ENCODE data around the gene CPNE7.

Gene CPNE7

DNA sequence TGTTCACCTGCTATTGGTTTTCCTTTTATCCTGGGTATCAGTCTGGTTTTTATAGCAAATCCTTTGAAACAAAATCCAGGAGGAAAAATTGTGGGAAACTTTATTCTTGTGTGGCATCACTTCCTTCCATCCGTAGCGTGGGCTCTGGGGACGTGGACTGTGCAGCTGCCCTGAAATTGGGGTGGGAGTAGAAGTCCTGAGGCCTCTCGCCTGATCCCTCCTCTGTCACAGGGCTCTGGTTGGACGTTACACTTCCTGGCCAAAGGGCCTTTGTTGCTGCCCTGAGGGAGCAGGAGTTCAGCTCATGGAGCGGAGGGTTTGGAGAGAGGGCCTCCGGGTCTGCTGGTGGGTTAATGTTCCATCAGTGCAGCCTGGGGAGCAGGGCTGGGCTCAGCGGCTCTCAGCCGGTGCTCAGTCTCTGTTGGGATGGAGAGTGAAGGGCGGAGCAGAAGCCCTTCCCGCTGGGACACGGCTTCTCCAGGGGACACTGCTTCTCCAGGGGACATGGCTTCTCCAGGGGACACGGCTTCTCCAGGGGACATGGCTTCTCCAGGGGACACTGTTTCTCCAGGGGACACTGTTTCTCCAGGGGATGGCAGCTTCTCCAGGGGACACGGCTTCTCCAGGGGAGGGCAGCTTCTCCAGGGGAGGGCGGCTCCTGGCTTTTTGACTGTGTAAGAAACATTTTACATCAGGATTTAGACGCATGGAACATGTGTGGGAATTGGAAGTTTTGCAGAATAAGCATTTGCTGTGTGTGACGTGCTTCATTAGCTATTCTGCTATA lies 30.3 kb upstream of the CPNE7 start:
- TF ChIP-seq, protein P1, sequence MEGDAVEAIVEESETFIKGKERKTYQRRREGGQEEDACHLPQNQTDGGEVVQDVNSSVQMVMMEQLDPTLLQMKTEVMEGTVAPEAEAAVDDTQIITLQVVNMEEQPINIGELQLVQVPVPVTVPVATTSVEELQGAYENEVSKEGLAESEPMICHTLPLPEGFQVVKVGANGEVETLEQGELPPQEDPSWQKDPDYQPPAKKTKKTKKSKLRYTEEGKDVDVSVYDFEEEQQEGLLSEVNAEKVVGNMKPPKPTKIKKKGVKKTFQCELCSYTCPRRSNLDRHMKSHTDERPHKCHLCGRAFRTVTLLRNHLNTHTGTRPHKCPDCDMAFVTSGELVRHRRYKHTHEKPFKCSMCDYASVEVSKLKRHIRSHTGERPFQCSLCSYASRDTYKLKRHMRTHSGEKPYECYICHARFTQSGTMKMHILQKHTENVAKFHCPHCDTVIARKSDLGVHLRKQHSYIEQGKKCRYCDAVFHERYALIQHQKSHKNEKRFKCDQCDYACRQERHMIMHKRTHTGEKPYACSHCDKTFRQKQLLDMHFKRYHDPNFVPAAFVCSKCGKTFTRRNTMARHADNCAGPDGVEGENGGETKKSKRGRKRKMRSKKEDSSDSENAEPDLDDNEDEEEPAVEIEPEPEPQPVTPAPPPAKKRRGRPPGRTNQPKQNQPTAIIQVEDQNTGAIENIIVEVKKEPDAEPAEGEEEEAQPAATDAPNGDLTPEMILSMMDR (IDR thresholded peaks at IDR 0.05; ENCODE audit: low read depth, low read length, missing control alignments): no peak
- no peak overlapping the region for H3K4me3 ChIP-seq (ENCODE audit: low read depth, low read length)
- no peak for DNase-seq (ENCODE audit: low read depth)

DNA sequence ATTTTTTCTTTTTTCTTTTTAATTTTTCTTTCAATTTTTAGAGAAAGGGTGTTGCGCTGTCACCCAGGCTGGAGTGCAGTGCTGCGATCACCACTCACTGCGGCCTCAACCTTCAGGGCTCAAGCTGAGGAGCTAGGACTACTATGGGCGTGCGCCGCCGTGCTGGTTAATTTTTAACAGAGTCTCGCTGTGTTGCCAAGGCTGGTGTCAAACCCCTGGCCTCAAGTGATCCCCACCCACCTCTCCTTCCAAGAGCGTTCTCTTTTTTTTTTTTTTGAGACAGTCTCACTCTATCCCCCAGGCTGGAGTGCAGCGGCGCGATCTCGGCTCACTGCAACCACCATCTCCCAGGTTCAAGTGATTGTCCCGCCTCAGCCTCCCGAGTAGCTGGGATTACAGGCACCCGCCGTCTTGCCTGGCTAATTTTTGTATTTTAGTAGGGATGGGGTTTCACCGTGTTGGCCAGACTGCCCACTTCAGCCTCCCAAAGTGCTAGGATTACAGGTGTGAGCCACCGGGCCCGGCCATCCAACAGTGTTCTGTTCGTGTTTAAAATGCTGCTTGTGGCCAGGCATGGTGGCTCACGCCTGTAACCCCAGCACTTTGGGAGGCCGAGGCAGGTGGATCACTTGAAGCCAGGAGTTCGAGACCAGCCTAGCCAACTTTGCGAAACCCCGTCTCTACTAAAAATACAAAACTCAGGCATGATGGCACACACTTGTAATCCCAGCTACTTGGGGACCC lies 29.6 kb upstream of the CPNE7 start:
- H3K4me3 ChIP-seq (ENCODE audit: low read depth, low read length): no peak overlapping the region
- TF ChIP-seq, protein P1 (IDR thresholded peaks at IDR 0.05; ENCODE audit: low read depth, low read length, missing control alignments): no peak
- no peak for DNase-seq (ENCODE audit: low read depth)

DNA sequence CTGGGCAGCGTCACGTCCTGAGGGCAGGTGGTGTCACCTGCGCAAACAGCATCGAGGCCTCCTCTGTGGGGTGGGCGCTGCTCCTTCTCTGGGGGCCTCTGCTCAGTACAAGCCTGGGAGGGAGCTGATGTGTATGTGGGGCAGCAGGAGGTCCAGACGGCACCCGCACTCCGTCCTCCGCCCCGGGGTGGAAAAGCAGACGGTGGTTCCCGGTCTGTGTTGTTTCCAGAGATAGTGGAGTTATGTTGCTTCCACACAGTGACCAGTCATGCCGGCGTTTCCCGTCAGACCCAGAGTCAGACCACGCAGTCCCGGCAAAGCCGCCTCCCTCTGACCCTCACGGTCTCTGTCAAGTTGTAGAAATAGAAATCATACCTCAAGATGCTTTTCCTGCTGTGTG lies 28.8 kb upstream of the CPNE7 start:
- TF ChIP-seq, protein P1 (IDR thresholded peaks at IDR 0.05; ENCODE audit: low read depth, low read length, missing control alignments): no peak
- H3K4me3 ChIP-seq (ENCODE audit: low read depth, low read length): no peak overlapping the region
- DNase-seq (ENCODE audit: low read depth): no peak

DNA sequence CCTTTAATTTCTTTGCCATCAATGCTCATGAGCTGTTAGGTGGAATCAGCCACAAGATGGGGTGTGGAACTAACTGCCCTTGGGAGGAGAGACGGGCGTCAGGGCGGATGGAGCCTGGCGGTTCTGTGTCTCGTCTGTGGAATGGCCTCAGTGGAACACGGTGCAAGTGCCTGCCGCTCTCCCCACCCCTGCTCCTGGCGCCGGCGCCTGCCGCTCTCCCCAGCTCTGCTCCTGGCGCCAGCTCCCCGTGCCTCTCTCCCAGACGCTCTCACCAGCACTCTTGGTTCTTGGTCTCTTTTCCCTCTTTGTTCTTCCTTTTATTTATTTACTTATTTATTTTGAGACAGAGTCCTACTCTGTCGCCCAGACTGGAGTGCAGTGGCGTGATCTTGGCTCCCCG lies 28.3 kb upstream of the CPNE7 start:
- DNase-seq (ENCODE audit: low read depth): no peak
- H3K4me3 ChIP-seq (ENCODE audit: low read depth, low read length): no peak overlapping the region
- TF ChIP-seq, protein P1 (IDR thresholded peaks at IDR 0.05; ENCODE audit: low read depth, low read length, missing control alignments): no peak

DNA sequence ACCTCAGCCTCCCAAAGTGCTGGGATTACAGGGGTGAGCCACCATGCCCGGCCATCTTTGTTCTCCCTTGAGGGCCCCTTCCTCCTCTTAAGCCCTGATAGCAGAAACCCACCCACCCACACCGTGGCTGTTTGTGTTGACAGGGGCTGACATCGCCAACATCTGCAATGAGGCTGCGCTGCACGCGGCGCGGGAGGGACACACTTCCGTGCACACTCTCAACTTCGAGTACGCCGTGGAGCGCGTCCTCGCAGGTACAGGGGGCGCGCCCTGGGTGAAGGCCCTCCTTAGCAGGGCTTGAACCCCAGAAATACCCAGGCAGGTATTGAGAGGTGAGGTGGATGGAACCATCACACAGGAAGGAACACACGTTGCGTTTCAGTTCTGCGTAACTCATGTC lies 27.7 kb upstream of the CPNE7 start:
- DNase-seq (ENCODE audit: low read depth): no peak
- TF ChIP-seq, protein P1 (IDR thresholded peaks at IDR 0.05; ENCODE audit: low read depth, low read length, missing control alignments): no peak
- H3K4me3 ChIP-seq (ENCODE audit: low read depth, low read length): no peak overlapping the region

DNA sequence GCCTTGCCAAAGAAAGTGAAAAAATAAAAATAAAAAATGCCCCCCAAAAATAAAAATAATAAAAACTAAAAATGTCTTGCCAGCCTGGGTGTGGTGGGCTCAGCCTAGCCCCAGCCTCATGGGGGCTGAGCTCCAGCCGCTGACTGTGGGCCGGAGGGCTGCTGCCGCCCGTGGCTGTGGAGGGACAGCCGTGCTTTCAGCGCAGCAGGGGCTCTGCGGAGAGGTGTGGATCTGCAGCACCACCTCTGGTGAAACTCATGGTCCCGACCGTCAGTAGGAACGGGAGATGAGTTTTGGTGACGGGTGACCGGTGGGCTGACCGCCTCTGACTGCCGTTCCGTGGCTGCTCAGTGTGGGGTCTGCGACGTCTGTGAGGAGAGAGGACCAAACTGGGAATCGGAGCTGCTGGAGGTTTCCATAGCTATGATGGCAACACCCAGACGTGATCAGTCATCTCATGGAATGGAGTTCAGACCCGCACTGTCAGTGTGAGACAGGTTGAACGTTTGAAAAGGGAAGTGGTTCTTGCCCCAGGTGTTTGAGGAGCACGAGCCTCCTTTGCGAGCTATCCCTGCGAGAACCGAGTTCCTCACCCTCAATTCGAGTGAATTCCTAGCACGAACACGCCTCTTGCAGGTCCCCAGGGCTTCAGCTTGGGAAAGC lies 27.1 kb upstream of the CPNE7 start:
- TF ChIP-seq, protein P1 (IDR thresholded peaks at IDR 0.05; ENCODE audit: low read depth, low read length, missing control alignments): no peak
- DNase-seq (ENCODE audit: low read depth): no peak
- no peak overlapping the region for H3K4me3 ChIP-seq (ENCODE audit: low read depth, low read length)
